ENCODE data around the gene COX10.
"Not testable (repeated sequence)": the region's sequence is repeated elsewhere in the genome, so short reads cannot be mapped to it uniquely, and the experiment has no call there.

The COX10 gene

GRCh38 chr17:14123619-14124278 lies 54.4 kb downstream of the COX10 start:
- no peak for DNase-seq (ENCODE audit: low read depth in 2 of 2)

GRCh38 chr17:14124854-14125253 lies 55.5 kb downstream of the COX10 start:
- DNase-seq (ENCODE audit: low read depth in 2 of 2), result no peak

GRCh38 chr17:14125518-14126137 lies 56.3 kb downstream of the COX10 start:
- no peak for DNase-seq (ENCODE audit: low read depth in 2 of 2)

- no peak for DNase-seq (ENCODE audit: low read depth in 2 of 2)
Observed at GRCh38 chr17:14133104-14133503, 63.8 kb downstream of the COX10 start.

GRCh38 chr17:14134456-14134855 lies 65.2 kb downstream of the COX10 start:
- DNase-seq (ENCODE audit: low read depth in 2 of 2), result no peak

GRCh38 chr17:14135906-14136590 lies 66.7 kb downstream of the COX10 start:
- no peak for DNase-seq (ENCODE audit: low read depth in 2 of 2)

GRCh38 chr17:14138649-14139048 lies 69.3 kb downstream of the COX10 start:
- DNase-seq (ENCODE audit: low read depth in 2 of 2), result no peak

- DNase-seq (ENCODE audit: low read depth in 2 of 2), result no peak
Observed at GRCh38 chr17:14143688-14144087, 74.4 kb downstream of the COX10 start.

- no peak for DNase-seq (ENCODE audit: low read depth in 2 of 2)
Observed at GRCh38 chr17:14144508-14144907, 75.2 kb downstream of the COX10 start.

- DNase-seq (ENCODE audit: low read depth in 2 of 2), result no peak
Observed at GRCh38 chr17:14149751-14150150, 80.4 kb downstream of the COX10 start.

- no peak for DNase-seq (ENCODE audit: low read depth in 2 of 2)
Observed at GRCh38 chr17:14150619-14151018, 81.3 kb downstream of the COX10 start.

GRCh38 chr17:14152721-14153120 lies 83.4 kb downstream of the COX10 start:
- no peak for DNase-seq (ENCODE audit: low read depth in 2 of 2)

GRCh38 chr17:14153374-14153773 lies 84.1 kb downstream of the COX10 start:
- no peak for DNase-seq (ENCODE audit: low read depth in 2 of 2)

GRCh38 chr17:14156689-14157088 lies 87.4 kb downstream of the COX10 start:
- peak; percentile 81 for DNase-seq (ENCODE audit: low read depth in 2 of 2)

- no peak for DNase-seq (ENCODE audit: low read depth in 2 of 2)
Observed at GRCh38 chr17:14157822-14158221, 88.5 kb downstream of the COX10 start.

- DNase-seq (ENCODE audit: low read depth in 2 of 2), result no peak
Observed at GRCh38 chr17:14158707-14159106, 89.4 kb downstream of the COX10 start.

- no peak for DNase-seq (ENCODE audit: low read depth in 2 of 2)
Observed at GRCh38 chr17:14161419-14161818, 92.1 kb downstream of the COX10 start.

- no peak for DNase-seq (ENCODE audit: low read depth in 2 of 2)
Observed at GRCh38 chr17:14165616-14166015, 96.3 kb downstream of the COX10 start.

- not testable (repeated sequence) for DNase-seq (ENCODE audit: low read depth in 2 of 2)
Observed at GRCh38 chr17:14167831-14168230, 98.5 kb downstream of the COX10 start.

- no peak for DNase-seq (ENCODE audit: low read depth in 2 of 2)
Observed at GRCh38 chr17:14168582-14168981, 99.3 kb downstream of the COX10 start.

- no peak for DNase-seq (ENCODE audit: low read depth in 2 of 2)
Observed at GRCh38 chr17:14169287-14169686, 100.0 kb downstream of the COX10 start.

- no peak for DNase-seq (ENCODE audit: low read depth in 2 of 2)
Observed at GRCh38 chr17:14169901-14170300, 100.6 kb downstream of the COX10 start.

- DNase-seq (ENCODE audit: low read depth in 2 of 2), result not testable (repeated sequence)
Observed at GRCh38 chr17:14176989-14177388, 107.7 kb downstream of the COX10 start.
